Fibroblast of mammary gland (primary cell): ENCODE measurements around the gene SCPEP1.

Experiments used
- DNase-seq: peaks from one replicate; pipeline ENCODE4 v3.0.0-alpha.2; 2010; ENCODE audit warnings: low read depth
- H3K4me3 ChIP-seq: 2 replicates; pipeline ENCODE4 v1.5.1; 2011; ENCODE audit warnings: low read depth, mild to moderate bottlenecking, low read length, moderate library complexity; ENCODE audit not compliant: control insufficient read depth
- CTCF ChIP-seq: conservative IDR thresholded peaks from 2 replicates; pipeline ENCODE4 v1.5.1; 2011; ENCODE audit warnings: low read depth, low read length, inconsistent platforms; ENCODE audit not compliant: control insufficient read depth, insufficient read depth

The SCPEP1 gene

DNA sequence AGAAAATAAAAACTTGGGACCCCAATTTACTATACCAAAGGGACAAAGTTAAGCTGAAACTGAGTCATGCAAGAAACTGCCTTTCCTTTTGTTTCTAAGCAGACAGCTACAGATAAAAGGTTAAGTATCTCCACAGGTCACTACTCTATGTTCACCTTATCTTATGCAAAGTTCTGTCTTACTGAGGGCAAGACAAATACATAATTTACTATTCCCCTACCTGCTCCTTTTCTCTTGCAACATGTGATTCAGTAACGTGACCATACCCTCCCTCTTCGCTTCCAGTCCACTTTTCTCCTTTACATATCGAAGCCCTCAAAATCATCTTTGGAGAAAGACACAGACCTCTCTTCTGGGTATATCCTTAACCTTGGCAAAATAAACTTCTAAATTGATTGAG is 42.3 kb downstream of the SCPEP1 start:
- no peak overlapping the region for H3K4me3 ChIP-seq
- DNase-seq = no peak
- TF ChIP-seq CTCF = no peak

- no peak for DNase-seq
- no peak overlapping the region for H3K4me3 ChIP-seq
- no peak for TF ChIP-seq CTCF
These were observed 43.5 kb downstream of the SCPEP1 start for GRCh38 chr17:57021226-57021940.

- no peak for TF ChIP-seq CTCF
- no peak overlapping the region for H3K4me3 ChIP-seq
- no peak for DNase-seq
These were observed 47.9 kb downstream of the SCPEP1 start for GRCh38 chr17:57025876-57026275.

DNA sequence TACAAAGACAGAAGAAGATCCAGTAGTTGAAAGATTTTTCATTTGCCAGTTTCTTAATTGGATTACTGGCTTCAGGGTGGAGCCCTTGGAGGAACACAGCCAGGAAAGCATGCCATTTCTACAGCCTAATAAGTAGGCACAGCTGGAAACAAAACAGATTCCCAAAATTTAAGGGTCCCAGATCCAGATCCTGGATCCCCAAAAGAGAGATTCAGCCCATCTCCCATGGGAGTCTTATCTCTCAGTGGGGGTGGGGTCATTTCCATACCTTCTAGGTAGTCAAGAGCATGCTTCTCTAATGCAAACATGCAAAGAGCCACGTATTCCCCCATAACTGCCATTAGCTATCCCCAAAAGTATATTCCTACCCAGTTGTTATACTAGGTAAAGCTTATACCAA is 49.9 kb downstream of the SCPEP1 start:
- no peak for TF ChIP-seq CTCF
- no peak overlapping the region for H3K4me3 ChIP-seq
- DNase-seq = no peak

GRCh38 chr17:57032343-57032742 is 54.4 kb downstream of the SCPEP1 start:
- no peak overlapping the region for H3K4me3 ChIP-seq
- no peak for TF ChIP-seq CTCF
- no peak for DNase-seq

GRCh38 chr17:57033296-57033695 is 55.4 kb downstream of the SCPEP1 start:
- TF ChIP-seq CTCF = no peak
- H3K4me3 ChIP-seq = no peak overlapping the region
- no peak for DNase-seq
